ENCODE results near the gene UBE4A. TPM values are rescaled to one million over a fixed set of nuclear protein-coding genes. Genes with fewer than 3 reads are reported as not detected.
A peak's percentile ranks its signal among the peaks of the same experiment; 100 is the strongest.
"Not testable (repeated sequence)": the region's sequence is repeated elsewhere in the genome, so short reads cannot be mapped to it uniquely, and the experiment has no call there.

UBE4A gene
- total RNA-seq, 1 donor: 74.8 TPM

- TF ChIP-seq CTCF (IDR thresholded peaks at IDR 0.05; ENCODE audit: insufficient read depth, low read length): no peak
- no peak for DNase-seq (ENCODE audit: low read depth)
- no peak overlapping the region for H3K4me3 ChIP-seq (ENCODE audit: low read depth, low read length)
These were observed 47.3 kb downstream of the UBE4A start for GRCh38 chr11:118406599-118407166.

DNA sequence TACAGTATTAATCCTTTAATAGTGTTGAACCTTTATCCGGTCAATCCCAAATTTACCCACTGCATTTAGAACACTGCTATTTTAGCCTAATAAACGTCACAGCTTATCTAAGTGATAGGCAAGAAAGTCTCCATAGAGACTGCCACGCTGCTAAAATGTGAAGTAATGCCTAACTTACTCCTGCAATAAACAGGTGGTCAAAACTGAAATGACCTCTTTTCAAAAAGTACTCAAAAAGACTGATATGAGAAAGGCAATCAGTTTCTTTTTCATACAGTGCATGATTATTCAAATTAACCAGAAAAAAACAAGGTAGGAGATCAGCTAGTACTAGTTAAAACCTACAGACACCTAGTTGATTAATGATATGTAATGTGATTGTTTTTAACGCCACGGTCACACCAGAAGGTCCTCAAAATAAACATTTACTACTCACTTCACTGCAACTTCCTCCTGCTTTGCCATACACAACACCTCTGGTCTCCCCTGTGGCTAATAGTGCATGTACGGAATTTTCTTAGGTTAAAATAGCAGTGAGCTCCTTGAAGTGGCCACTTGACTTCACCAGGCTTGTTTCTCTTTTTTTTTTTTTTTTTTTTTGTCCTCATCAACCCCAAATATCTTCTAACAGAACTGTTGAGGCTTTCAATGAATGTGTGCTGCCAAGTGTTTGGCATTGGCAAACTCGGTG lies 50.8 kb downstream of the UBE4A start:
- TF ChIP-seq CTCF (IDR thresholded peaks at IDR 0.05; ENCODE audit: insufficient read depth, low read length): no peak
- no peak for DNase-seq (ENCODE audit: low read depth)
- no peak overlapping the region for H3K4me3 ChIP-seq (ENCODE audit: low read depth, low read length)

- H3K4me3 ChIP-seq (ENCODE audit: low read depth, low read length): no peak overlapping the region
- no peak for TF ChIP-seq CTCF (IDR thresholded peaks at IDR 0.05; ENCODE audit: insufficient read depth, low read length)
- DNase-seq (ENCODE audit: low read depth): no peak
These were observed 52.1 kb downstream of the UBE4A start for GRCh38 chr11:118411530-118411929.

DNA sequence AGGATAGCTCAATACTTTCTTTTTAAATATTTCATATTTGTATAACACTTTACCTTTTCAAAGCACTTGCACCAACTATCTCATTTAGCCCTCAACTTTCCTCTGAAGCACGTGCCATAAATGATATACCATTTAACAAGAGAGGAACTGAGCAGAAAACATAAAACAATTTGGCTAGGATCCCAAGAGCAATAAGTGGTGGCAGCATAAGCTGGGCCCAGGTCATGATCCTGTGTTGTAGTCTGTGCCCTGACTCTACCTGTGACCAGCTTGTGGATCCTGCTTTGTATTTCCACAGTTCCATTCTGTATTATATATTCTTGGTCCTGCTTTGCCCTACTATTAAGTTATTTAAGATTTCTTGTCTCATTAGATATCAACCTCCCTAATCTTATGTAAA lies 53.5 kb downstream of the UBE4A start:
- no peak for DNase-seq (ENCODE audit: low read depth)
- H3K4me3 ChIP-seq (ENCODE audit: low read depth, low read length): no peak overlapping the region
- no peak for TF ChIP-seq CTCF (IDR thresholded peaks at IDR 0.05; ENCODE audit: insufficient read depth, low read length)

- TF ChIP-seq CTCF (IDR thresholded peaks at IDR 0.05; ENCODE audit: insufficient read depth, low read length): no peak
- no peak for DNase-seq (ENCODE audit: low read depth)
- H3K4me3 ChIP-seq (ENCODE audit: low read depth, low read length): no peak overlapping the region
These were observed 55.8 kb downstream of the UBE4A start for GRCh38 chr11:118415062-118415738.

DNA sequence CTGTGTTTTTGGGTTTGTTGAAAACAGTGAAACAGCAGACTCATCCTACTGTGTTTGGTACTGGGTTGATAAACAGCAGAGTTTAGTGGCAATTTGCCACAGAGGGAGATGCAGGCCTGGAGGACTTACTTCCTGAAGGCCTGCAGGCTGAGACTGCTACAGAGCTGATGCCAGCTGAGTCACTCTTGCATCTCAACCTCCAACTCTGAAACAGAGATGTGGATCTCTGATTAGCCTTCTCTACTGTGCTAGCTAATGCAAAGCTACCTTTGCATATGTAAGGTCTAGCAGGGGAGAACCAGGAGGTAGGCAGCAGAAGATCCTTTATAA lies 56.3 kb downstream of the UBE4A start:
- TF ChIP-seq CTCF (IDR thresholded peaks at IDR 0.05; ENCODE audit: insufficient read depth, low read length): no peak
- peak; percentile 96 for DNase-seq (ENCODE audit: low read depth)
- no peak overlapping the region for H3K4me3 ChIP-seq (ENCODE audit: low read depth, low read length)

DNA sequence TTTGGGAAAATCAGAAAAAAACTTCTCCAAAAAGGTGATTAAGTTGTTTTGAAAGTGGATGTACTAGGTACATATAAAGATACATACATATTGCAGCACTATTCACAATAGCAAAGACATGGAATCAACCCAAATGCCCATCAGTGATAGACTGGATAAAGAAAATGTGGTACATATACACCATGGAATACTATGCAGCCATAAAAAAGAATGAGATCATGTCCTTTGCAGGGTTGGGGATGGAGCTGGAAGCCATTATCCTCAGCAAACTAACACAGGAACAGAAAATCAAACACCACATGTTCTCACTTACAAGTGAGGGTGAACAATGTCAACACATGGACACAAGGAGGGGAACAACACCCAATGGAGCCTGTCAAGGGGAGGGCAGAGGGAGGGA lies 57.5 kb downstream of the UBE4A start:
- not testable (repeated sequence) for DNase-seq (ENCODE audit: low read depth); H3K4me3 ChIP-seq (ENCODE audit: low read depth, low read length)
